GM12878 (cell line): ENCODE results near the gene PRKAR2B. TPM values are rescaled to one million over a fixed set of nuclear protein-coding genes. Genes with fewer than 3 reads are reported as not detected.

Source experiments
- CBX5 ChIP-seq: sonication (generic); IDR thresholded peaks from 2 replicates; pipeline ENCODE4 v1.6.1; 2016; ENCODE audit warnings: low read depth, moderate library complexity, mild to moderate bottlenecking, inconsistent platforms
- FOS ChIP-seq: IDR thresholded peaks from 3 replicates; pipeline ENCODE4 v1.6.1; 2011; ENCODE audit warnings: borderline replicate concordance; ENCODE audit not compliant: insufficient read length; ENCODE audit errors: extremely low read depth
- FOXM1 ChIP-seq: IDR thresholded peaks from 2 replicates; pipeline ENCODE4 v1.6.1; 2012; ENCODE audit warnings: low read depth, mild to moderate bottlenecking, inconsistent platforms, low read length, moderate library complexity
- IRF4 ChIP-seq: IDR thresholded peaks from 2 replicates; pipeline ENCODE4 v1.6.1; 2011; ENCODE audit warnings: low read depth, low read length
- KAT2A ChIP-seq: conservative IDR thresholded peaks from 2 replicates; pipeline ENCODE4 v1.6.1; 2011; ENCODE audit warnings: low read depth, low read length; ENCODE audit not compliant: control insufficient read depth
- MYB ChIP-seq: fragments of 150-350 bp; IDR thresholded peaks from 2 replicates; pipeline ENCODE4 v1.6.1; 2014; ENCODE audit warnings: mild to moderate bottlenecking, low read depth, low read length, borderline replicate concordance
- RAD51 ChIP-seq: fragments of 450-650 bp; IDR thresholded peaks from 2 replicates; pipeline ENCODE4 v1.6.1; 2016; ENCODE audit warnings: moderate library complexity, mild to moderate bottlenecking, inconsistent platforms
- RCOR1 ChIP-seq: conservative IDR thresholded peaks from 2 replicates; pipeline ENCODE4 v1.6.1; 2012; ENCODE audit warnings: low read depth, low read length, improper control_type of control experiment
- RELA ChIP-seq: fragments of 450-650 bp; IDR thresholded peaks from 2 replicates; pipeline ENCODE4 v1.8.0; 2014; ENCODE audit warnings: borderline replicate concordance; ENCODE audit not compliant: partially characterized antibody
- TCF12 ChIP-seq: IDR thresholded peaks from 2 replicates; pipeline ENCODE4 v1.6.1; 2011; ENCODE audit warnings: low read depth, mild to moderate bottlenecking, low read length
- ZBTB4 ChIP-seq: fragments of 450-650 bp; formaldehyde crosslinking; IDR thresholded peaks from 2 replicates; pipeline ENCODE4 v1.4.0; 2022; ENCODE audit warnings: mild to moderate bottlenecking, moderate library complexity
- ZNF274 ChIP-seq: IDR thresholded peaks from one replicate; pipeline ENCODE4 v1.8.0; 2011; ENCODE audit not compliant: insufficient read length, insufficient read depth
- polyA plus RNA-seq, 11 experiments: library from polyadenylated mRNA; depleted of rRNA in 4 of 11; unstranded in 6 of 11; stranded (reverse) in 5 of 11; fragments of >200 nt; fragmentation: Nextera tagmentation in 4 of 11; fragmentation: Illumina TruSeq in 1 of 11; extraction: Ambion mirVana in 4 of 11; extraction: Trizol in 1 of 11; gene quantifications; 1 replicate in 1 of 11; 2 replicates in 10 of 11; pipeline versions ENCODE4 v1.2.1 to v1.2.3, GENCODE V29; 2011 to 2016; ENCODE audit warnings: inconsistent platforms in 2 of 11, missing spikeins in 2 of 11, low read depth in 1 of 11
- total RNA-seq, 4 experiments: library from RNA; depleted of rRNA in 3 of 4; stranded (reverse); fragments of >200 nt in 3 of 4; fragmentation: Illumina TruSeq in 1 of 4; extraction: Trizol in 1 of 4; gene quantifications; 2 replicates each; pipeline versions ENCODE4 v1.2.1 to v1.2.3, GENCODE V29; 2013 to 2021
- TF ChIP-seq, protein P1 (sequence below): fragments of 450-650 bp; IDR thresholded peaks from 2 replicates; pipeline ENCODE4 v1.6.1; 2017; ENCODE audit warnings: mild to moderate bottlenecking, moderate library complexity
- TF ChIP-seq, protein P2 (sequence below): fragments of 450-650 bp; formaldehyde crosslinking; IDR thresholded peaks from 2 replicates; pipeline ENCODE4 v1.4.0; 2020; ENCODE audit warnings: mild to moderate bottlenecking, moderate library complexity
- TF ChIP-seq, protein P3 (sequence below): fragments of 450-650 bp; IDR thresholded peaks from 2 replicates; pipeline ENCODE4 v1.6.1; 2018; ENCODE audit warnings: mild to moderate bottlenecking, low read depth, moderate library complexity; ENCODE audit not compliant: partially characterized antibody

The PRKAR2B gene
- total and polyA plus RNA-seq, 10 of the 15 experiments (the other 5 are each of a cell fraction or from before 2014, with no cell fraction given): 0.01 to 0.18 (median 0.04) TPM; not detected in 4

- no peak for TF ChIP-seq IRF4
- TF ChIP-seq KAT2A: no peak
- TF ChIP-seq TCF12: no peak
- no peak for TF ChIP-seq FOS
- TF ChIP-seq ZNF274: no peak
- TF ChIP-seq FOXM1: no peak
- TF ChIP-seq CBX5: no peak
- TF ChIP-seq, protein P1, sequence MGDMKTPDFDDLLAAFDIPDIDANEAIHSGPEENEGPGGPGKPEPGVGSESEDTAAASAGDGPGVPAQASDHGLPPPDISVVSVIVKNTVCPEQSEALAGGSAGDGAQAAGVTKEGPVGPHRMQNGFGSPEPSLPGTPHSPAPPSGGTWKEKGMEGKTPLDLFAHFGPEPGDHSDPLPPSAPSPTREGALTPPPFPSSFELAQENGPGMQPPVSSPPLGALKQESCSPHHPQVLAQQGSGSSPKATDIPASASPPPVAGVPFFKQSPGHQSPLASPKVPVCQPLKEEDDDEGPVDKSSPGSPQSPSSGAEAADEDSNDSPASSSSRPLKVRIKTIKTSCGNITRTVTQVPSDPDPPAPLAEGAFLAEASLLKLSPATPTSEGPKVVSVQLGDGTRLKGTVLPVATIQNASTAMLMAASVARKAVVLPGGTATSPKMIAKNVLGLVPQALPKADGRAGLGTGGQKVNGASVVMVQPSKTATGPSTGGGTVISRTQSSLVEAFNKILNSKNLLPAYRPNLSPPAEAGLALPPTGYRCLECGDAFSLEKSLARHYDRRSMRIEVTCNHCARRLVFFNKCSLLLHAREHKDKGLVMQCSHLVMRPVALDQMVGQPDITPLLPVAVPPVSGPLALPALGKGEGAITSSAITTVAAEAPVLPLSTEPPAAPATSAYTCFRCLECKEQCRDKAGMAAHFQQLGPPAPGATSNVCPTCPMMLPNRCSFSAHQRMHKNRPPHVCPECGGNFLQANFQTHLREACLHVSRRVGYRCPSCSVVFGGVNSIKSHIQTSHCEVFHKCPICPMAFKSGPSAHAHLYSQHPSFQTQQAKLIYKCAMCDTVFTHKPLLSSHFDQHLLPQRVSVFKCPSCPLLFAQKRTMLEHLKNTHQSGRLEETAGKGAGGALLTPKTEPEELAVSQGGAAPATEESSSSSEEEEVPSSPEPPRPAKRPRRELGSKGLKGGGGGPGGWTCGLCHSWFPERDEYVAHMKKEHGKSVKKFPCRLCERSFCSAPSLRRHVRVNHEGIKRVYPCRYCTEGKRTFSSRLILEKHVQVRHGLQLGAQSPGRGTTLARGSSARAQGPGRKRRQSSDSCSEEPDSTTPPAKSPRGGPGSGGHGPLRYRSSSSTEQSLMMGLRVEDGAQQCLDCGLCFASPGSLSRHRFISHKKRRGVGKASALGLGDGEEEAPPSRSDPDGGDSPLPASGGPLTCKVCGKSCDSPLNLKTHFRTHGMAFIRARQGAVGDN: no peak
- TF ChIP-seq RAD51: no peak
- no peak for TF ChIP-seq RCOR1
- TF ChIP-seq ZBTB4 (CRISPR knock-in tag): no peak
- no peak for TF ChIP-seq RELA
- TF ChIP-seq, protein P2, sequence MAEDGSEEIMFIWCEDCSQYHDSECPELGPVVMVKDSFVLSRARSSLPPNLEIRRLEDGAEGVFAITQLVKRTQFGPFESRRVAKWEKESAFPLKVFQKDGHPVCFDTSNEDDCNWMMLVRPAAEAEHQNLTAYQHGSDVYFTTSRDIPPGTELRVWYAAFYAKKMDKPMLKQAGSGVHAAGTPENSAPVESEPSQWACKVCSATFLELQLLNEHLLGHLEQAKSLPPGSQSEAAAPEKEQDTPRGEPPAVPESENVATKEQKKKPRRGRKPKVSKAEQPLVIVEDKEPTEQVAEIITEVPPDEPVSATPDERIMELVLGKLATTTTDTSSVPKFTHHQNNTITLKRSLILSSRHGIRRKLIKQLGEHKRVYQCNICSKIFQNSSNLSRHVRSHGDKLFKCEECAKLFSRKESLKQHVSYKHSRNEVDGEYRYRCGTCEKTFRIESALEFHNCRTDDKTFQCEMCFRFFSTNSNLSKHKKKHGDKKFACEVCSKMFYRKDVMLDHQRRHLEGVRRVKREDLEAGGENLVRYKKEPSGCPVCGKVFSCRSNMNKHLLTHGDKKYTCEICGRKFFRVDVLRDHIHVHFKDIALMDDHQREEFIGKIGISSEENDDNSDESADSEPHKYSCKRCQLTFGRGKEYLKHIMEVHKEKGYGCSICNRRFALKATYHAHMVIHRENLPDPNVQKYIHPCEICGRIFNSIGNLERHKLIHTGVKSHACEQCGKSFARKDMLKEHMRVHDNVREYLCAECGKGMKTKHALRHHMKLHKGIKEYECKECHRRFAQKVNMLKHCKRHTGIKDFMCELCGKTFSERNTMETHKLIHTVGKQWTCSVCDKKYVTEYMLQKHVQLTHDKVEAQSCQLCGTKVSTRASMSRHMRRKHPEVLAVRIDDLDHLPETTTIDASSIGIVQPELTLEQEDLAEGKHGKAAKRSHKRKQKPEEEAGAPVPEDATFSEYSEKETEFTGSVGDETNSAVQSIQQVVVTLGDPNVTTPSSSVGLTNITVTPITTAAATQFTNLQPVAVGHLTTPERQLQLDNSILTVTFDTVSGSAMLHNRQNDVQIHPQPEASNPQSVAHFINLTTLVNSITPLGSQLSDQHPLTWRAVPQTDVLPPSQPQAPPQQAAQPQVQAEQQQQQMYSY (CRISPR knock-in tag): no peak
- TF ChIP-seq MYB: no peak
- TF ChIP-seq, protein P3, sequence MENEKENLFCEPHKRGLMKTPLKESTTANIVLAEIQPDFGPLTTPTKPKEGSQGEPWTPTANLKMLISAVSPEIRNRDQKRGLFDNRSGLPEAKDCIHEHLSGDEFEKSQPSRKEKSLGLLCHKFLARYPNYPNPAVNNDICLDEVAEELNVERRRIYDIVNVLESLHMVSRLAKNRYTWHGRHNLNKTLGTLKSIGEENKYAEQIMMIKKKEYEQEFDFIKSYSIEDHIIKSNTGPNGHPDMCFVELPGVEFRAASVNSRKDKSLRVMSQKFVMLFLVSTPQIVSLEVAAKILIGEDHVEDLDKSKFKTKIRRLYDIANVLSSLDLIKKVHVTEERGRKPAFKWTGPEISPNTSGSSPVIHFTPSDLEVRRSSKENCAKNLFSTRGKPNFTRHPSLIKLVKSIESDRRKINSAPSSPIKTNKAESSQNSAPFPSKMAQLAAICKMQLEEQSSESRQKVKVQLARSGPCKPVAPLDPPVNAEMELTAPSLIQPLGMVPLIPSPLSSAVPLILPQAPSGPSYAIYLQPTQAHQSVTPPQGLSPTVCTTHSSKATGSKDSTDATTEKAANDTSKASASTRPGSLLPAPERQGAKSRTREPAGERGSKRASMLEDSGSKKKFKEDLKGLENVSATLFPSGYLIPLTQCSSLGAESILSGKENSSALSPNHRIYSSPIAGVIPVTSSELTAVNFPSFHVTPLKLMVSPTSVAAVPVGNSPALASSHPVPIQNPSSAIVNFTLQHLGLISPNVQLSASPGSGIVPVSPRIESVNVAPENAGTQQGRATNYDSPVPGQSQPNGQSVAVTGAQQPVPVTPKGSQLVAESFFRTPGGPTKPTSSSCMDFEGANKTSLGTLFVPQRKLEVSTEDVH: no peak
These were observed 123.2 kb downstream of the PRKAR2B start (continued) for GRCh38 chr7:107167483-107168232.
